K562 (cell line): ENCODE measurements around the gene LVRN. TPM values are rescaled to one million over a fixed set of nuclear protein-coding genes. Genes with fewer than 3 reads are reported as not detected.

Experiments used
- ATAC-seq: fragments of 200-7000 bp; cut with Tn5 transposase; 3 replicates; pipeline ENCODE4 v1.9.1; 2020; ENCODE audit warnings: moderate library complexity
- BruUV-seq: library from RNA; stranded (reverse); fragments of 400-500 nt; replicated peaks from 2 replicates; lab custom pipeline; 2021; lab: Mats Ljungman, UMichigan
- CTCF ChIA-PET: fragments of 300-600 bp; formaldehyde crosslinking; extraction: SDS; loops from one replicate; lab custom pipeline; 2021; ENCODE audit warnings: low intra/inter-chr PET ratio; lab: Yijun Ruan, JAX
- POLR2A ChIA-PET: fragments of 300-600, 350-650 bp; sonication (Branson Sonifier 250); formaldehyde crosslinking; extraction: SDS; loops from one replicate; lab custom pipeline; 2021; ENCODE audit warnings: antibody characterized with exemption, inconsistent platforms; lab: Yijun Ruan, JAX
- DNase-seq, 4 experiments: peaks; one replicate each; pipeline versions ENCODE4 v3.0.0 to v3.0.0-alpha.2; 2011 to 2018; ENCODE audit warnings: low spot score in 3 of 4, mixed read lengths in 3 of 4; ENCODE audit errors: extremely low read depth in 1 of 4
- FAIRE-seq: peaks from 2 replicates; lab custom pipeline; 2011; peaks lifted over from hg19 to GRCh38; lab: Jason Lieb, UNC
- H2AFZ ChIP-seq: 2 replicates; pipeline ENCODE4 v1.6.0; 2011; ENCODE audit warnings: low read depth, low read length, control low read depth, inconsistent platforms
- H3K27ac ChIP-seq: fragments of 200-600 bp; 3 replicates; pipeline ENCODE4 v1.8.0; 2011; ENCODE audit warnings: low read depth, mild to moderate bottlenecking, control low read depth, inconsistent platforms, low read length, moderate library complexity, mixed read lengths; ENCODE audit errors: extremely low read depth
- H3K27me3 ChIP-seq, 2 experiments: fragments of 300-600 bp in 1 of 2; 2 replicates in 1 of 2; 3 replicates in 1 of 2; pipeline versions ENCODE4 v1.6.0 to v1.8.0; 2011; ENCODE audit warnings: inconsistent platforms in 2 of 2, low read length in 2 of 2, mild to moderate bottlenecking in 1 of 2, mixed read lengths in 1 of 2, moderate library complexity in 1 of 2; ENCODE audit not compliant: control insufficient read depth in 2 of 2, insufficient read depth in 2 of 2
- H3K36me3 ChIP-seq: fragments of 300-600 bp; 3 replicates; pipeline ENCODE4 v1.8.0; 2011; ENCODE audit warnings: mild to moderate bottlenecking, low read length, inconsistent platforms; ENCODE audit not compliant: control insufficient read depth, insufficient read depth
- H3K4me1 ChIP-seq, 2 experiments: fragments of 200-600 bp in 1 of 2; replicated peaks in 1 of 2; 2 replicates in 1 of 2; 3 replicates in 1 of 2; pipeline versions ENCODE4 v1.5.1 to v1.8.0; 2011; ENCODE audit warnings: inconsistent platforms in 2 of 2, low read length in 2 of 2, mild to moderate bottlenecking in 1 of 2, mixed read lengths in 1 of 2, moderate library complexity in 1 of 2; ENCODE audit not compliant: control insufficient read depth in 2 of 2, insufficient read depth in 2 of 2
- H3K4me2 ChIP-seq: 2 replicates; pipeline ENCODE4 v1.6.1; 2011; ENCODE audit warnings: low read length, control low read depth, inconsistent platforms, mixed read lengths; ENCODE audit not compliant: insufficient read depth
- H3K4me3 ChIP-seq: fragments of 200-600 bp; sonication (generic), shearing (Covaris generic); 2 replicates; pipeline ENCODE4 v1.5.1; 2016; ENCODE audit warnings: control low read depth, inconsistent platforms
- H3K79me2 ChIP-seq: fragments of 200-600 bp; 3 replicates; pipeline ENCODE4 v1.8.0; 2011; ENCODE audit warnings: low read length, inconsistent platforms; ENCODE audit not compliant: control insufficient read depth, insufficient read depth
- H3K9ac ChIP-seq, 2 experiments: 2 replicates each; pipeline versions ENCODE4 v1.6.0 to v1.6.1; 2011; ENCODE audit warnings: low read depth in 2 of 2, low read length in 2 of 2, control low read depth in 1 of 2, inconsistent platforms in 1 of 2, mild to moderate bottlenecking in 1 of 2, mixed read lengths in 1 of 2; ENCODE audit not compliant: insufficient read depth in 1 of 2
- H3K9me1 ChIP-seq: one replicate; pipeline ENCODE4 v1.6.0; 2011; ENCODE audit warnings: inconsistent platforms, mild to moderate bottlenecking, low read length, moderate library complexity; ENCODE audit not compliant: control insufficient read depth, insufficient read depth
- H3K9me3 ChIP-seq: replicated peaks from 2 replicates; pipeline ENCODE4 v1.5.1; 2011; ENCODE audit warnings: low read depth, low read length, inconsistent platforms; ENCODE audit not compliant: control insufficient read depth, insufficient read depth
- H4K20me1 ChIP-seq: replicated peaks from 2 replicates; pipeline ENCODE4 v1.6.1; 2011; ENCODE audit warnings: low read length, inconsistent platforms, mixed read lengths; ENCODE audit not compliant: control insufficient read depth, insufficient read depth
- BRCA1 ChIP-seq, 2 experiments: fragments of 450-650 bp in 1 of 2; sonication (generic) in 1 of 2; formaldehyde crosslinking in 1 of 2; IDR thresholded peaks; 2 replicates each; pipeline versions ENCODE4 v1.5.0 to v1.6.1; 2017 to 2020; ENCODE audit warnings: mild to moderate bottlenecking in 1 of 2, missing genetic modification reagents in 1 of 2
- EGR1 ChIP-seq: fragments of 450-650 bp; conservative IDR thresholded peaks from 2 replicates; pipeline ENCODE4 v1.6.1; 2017; ENCODE audit warnings: mild to moderate bottlenecking
- HMGN3 ChIP-seq: IDR thresholded peaks from 2 replicates; pipeline ENCODE4 v1.6.1; 2011; ENCODE audit warnings: borderline replicate concordance, low read depth, mild to moderate bottlenecking, mixed read lengths, low read length; ENCODE audit not compliant: insufficient read length; ENCODE audit errors: extremely low read depth
- HOXB6 ChIP-seq: fragments of 250-450 bp; sonication (Bioruptor Pico); IDR thresholded peaks from 2 replicates; pipeline ENCODE4 v1.5.1; 2022; ENCODE audit warnings: mild to moderate bottlenecking, borderline replicate concordance
- JUND ChIP-seq, 2 experiments: IDR thresholded peaks; 2 replicates in 1 of 2; 3 replicates in 1 of 2; pipeline ENCODE4 v1.6.1; 2011; ENCODE audit warnings: borderline replicate concordance in 2 of 2, low read depth in 2 of 2, low read length in 2 of 2, improper control_type of control experiment in 1 of 2, missing biosample characterization in 1 of 2, missing genetic modification characterization in 1 of 2, missing genetic modification reagents in 1 of 2
- KHSRP ChIP-seq: fragments of 450-650 bp; IDR thresholded peaks from 2 replicates; pipeline ENCODE4 v1.6.1; 2017
- KLF16 ChIP-seq: IDR thresholded peaks from 2 replicates; pipeline ENCODE4 v1.6.1; 2016; ENCODE audit warnings: antibody characterized with exemption
- NCOA2 ChIP-seq, 2 experiments: fragments of 450-650 bp; IDR thresholded peaks; 2 replicates each; pipeline ENCODE4 v1.6.1; 2018; ENCODE audit warnings: mild to moderate bottlenecking in 2 of 2, moderate library complexity in 1 of 2; ENCODE audit not compliant: partially characterized antibody in 2 of 2
- NFXL1 ChIP-seq: fragments of 450-650 bp; formaldehyde crosslinking; IDR thresholded peaks from 2 replicates; pipeline ENCODE4 v1.4.0; 2021; ENCODE audit warnings: mild to moderate bottlenecking
- NR2C1 ChIP-seq, 2 experiments: fragments of 450-650 bp; IDR thresholded peaks; 2 replicates each; pipeline ENCODE4 v1.6.1; 2017; ENCODE audit warnings: mild to moderate bottlenecking in 2 of 2, antibody characterized with exemption in 1 of 2, inconsistent platforms in 1 of 2, missing compliant biosample characterization in 1 of 2, missing genetic modification characterization in 1 of 2
- PHTF2 ChIP-seq: fragments of 250-450 bp; sonication (Bioruptor Pico); IDR thresholded peaks from 2 replicates; pipeline ENCODE4 v1.5.0; 2021; ENCODE audit warnings: mild to moderate bottlenecking
- SOX6 ChIP-seq: fragments of 450-650 bp; IDR thresholded peaks from 2 replicates; pipeline ENCODE4 v1.6.1; 2014; ENCODE audit warnings: mild to moderate bottlenecking
- TFAM ChIP-seq: fragments of 250-450 bp; sonication (Bioruptor Pico); conservative IDR thresholded peaks from 2 replicates; pipeline ENCODE4 v1.5.0; 2021; ENCODE audit warnings: mild to moderate bottlenecking, moderate library complexity
- ZKSCAN8 ChIP-seq: fragments of 200-800 bp; sonication (Bioruptor generic); IDR thresholded peaks from 2 replicates; pipeline ENCODE4 v1.6.1; 2016; ENCODE audit warnings: missing genetic modification characterization, missing compliant biosample characterization
- ZNF431 ChIP-seq: sonication (generic); formaldehyde crosslinking; IDR thresholded peaks from 2 replicates; pipeline ENCODE4 v1.8.0; 2022; ENCODE audit warnings: mild to moderate bottlenecking, missing genetic modification reagents
- WGBS: fragments of 100-300 bp; shearing (Covaris generic); methylation state at CpG from one replicate; pipeline ENCODE4 v1.1.6; 2016; ENCODE audit warnings: low coverage, mixed read lengths; ENCODE audit not compliant: insufficient coverage; ENCODE audit errors: missing lambda C conversion rate; 5-methylcytosine and 5-hydroxymethylcytosine counted together
- in situ Hi-C: fragments of 300-500 bp; cut with MboI; formaldehyde crosslinking; loops from 4 replicates; pipeline ENCODE4 v1.15.0; 2018; ENCODE audit warnings: inconsistent platforms, mixed read lengths
- intact Hi-C: fragments of 100-400 bp; cut with micrococcal nuclease; formaldehyde crosslinking; loops from 2 replicates; pipeline ENCODE4 v1.14.2; 2022
- polyA plus RNA-seq, 8 experiments: library from polyadenylated mRNA; depleted of rRNA in 4 of 8; stranded (reverse) in 5 of 8; unstranded in 3 of 8; fragments of >200 nt; fragmentation: Nextera tagmentation in 2 of 8; fragmentation: Illumina TruSeq in 1 of 8; extraction: Ambion mirVana in 2 of 8; extraction: Trizol in 1 of 8; gene quantifications; 2 replicates each; pipeline versions ENCODE4 v1.2.1 to v1.2.3, GENCODE V29; 2011 to 2014; ENCODE audit warnings: inconsistent platforms in 1 of 8, missing spikeins in 1 of 8
- total RNA-seq, 7 experiments: library from RNA; depleted of rRNA in 6 of 7; stranded (reverse); fragments of >200 nt in 6 of 7; fragmentation: Illumina TruSeq in 2 of 7; extraction: Trizol in 2 of 7; gene quantifications; 2 replicates each; pipeline versions ENCODE4 v1.2.1 to v1.2.3, GENCODE V29; 2011 to 2021; ENCODE audit warnings: low replicate concordance in 1 of 7
- TF ChIP-seq, protein P1 (sequence below): sonication (generic); formaldehyde crosslinking; IDR thresholded peaks from 2 replicates; pipeline ENCODE4 v1.8.1; 2023; ENCODE audit warnings: mild to moderate bottlenecking, missing genetic modification reagents

The LVRN gene
- total and polyA plus RNA-seq, 9 of the 15 experiments (the other 6 are each of a cell fraction or from before 2014, with no cell fraction given), result 2.6 to 5.3 (median 4.1) TPM

DNA sequence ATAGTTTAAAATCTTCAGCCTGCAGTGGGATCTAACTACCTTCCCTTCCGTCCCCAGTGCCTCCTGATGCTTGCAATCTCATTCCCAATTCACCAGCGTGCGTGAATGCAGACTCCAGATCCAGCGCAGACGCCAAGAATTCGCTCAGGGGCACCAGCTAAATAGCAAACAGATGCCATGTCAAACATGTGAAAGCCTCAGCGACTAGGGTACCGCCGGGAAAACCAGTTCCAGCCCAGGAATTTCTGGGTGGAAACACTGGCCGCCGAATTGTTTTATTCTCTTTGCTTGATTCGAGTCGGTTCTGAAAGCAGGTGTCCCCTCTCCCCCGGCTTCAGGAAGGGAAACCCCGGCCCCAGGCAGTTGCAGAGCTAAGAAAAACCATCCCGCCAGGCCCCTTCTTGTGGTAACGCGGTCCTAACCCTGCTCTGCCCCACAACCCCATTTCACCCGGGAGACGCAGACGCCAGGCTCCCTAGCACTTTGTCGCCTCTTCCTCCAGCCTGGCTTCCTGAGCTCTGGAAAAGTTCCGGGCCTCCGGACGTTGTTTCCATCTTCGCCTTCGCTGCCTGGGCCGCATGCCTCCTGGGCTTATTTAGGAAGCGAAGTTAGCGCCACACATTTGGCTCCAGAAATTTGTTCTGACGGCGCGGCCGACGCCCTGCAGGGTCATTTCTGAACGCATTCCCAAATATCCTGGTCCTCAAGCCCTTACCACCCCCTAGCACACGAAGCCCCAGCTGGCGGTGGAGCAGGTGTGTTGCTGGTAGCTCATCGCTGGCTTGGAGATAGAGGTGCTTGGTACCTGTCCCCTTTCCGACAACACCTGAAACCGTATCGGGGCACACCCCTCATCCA, 665 bp upstream of the LVRN start:
- Histone ChIP-seq H3K27ac (no peak overlapping the region), H3K9me1 (no peaks in the 10 kb centered on the region), H4K20me1 (no peaks in the 10 kb centered on the region), H3K9ac (no peak overlapping the region), H3K4me1 (peaks cover 0 to 8% of the 10 kb centered on the region in 2 experiments; a peak in 2 of 5 replicates), H3K27me3 (peaks cover 23 to 32% of the 10 kb centered on the region in 2 experiments), H3K4me2 (no peak overlapping the region), H3K4me3 (no peak overlapping the region), H2AFZ (no peak overlapping the region)
- WGBS, result 18% methylated on average over 37 of the region's 42 CpGs
- no peak for ATAC-seq
- no peak for DNase-seq
- ChIA-PET CTCF (no interaction called here), POLR2A (interaction anchor here (0.7 kb wide), 1 partner anchor 511 kb away, joined by 3 read pairs; no protein-coding TSS in a partner anchor)
- BruUV-seq, result no TSS peak
- intact Hi-C loops, result no loop called here
- in situ Hi-C loops, result no loop called here
- TF ChIP-seq ZNF431 (no peak), NCOA2 (IDR thresholded peaks at IDR 0.05; ENCODE audit: partially characterized antibody in 2 of 2) (no peak), SOX6 (no peak), HMGN3 (no peak), PHTF2 (CRISPR knock-in tag) (no peak), BRCA1 (IDR thresholded peaks at IDR 0.05) (no peak), BRCA1 (CRISPR knock-in tag; IDR thresholded peaks at IDR 0.05) (no peak), EGR1 (no peak), HOXB6 (no peak), KHSRP (no peak), NR2C1 (IDR thresholded peaks at IDR 0.05) (no peak), NR2C1 (tag; IDR thresholded peaks at IDR 0.05) (no peak), TFAM (CRISPR knock-in tag) (no peak), JUND (IDR thresholded peaks at IDR 0.05; ENCODE audit: borderline replicate concordance, low read depth, low read length) (no peak), JUND (tag; IDR thresholded peaks at IDR 0.05; ENCODE audit: borderline replicate concordance, low read depth, low read length) (no peak), ZKSCAN8 (CRISPR knock-in tag) (no peak), KLF16 (no peak), NFXL1 (no peak)
- TF ChIP-seq, protein P1, sequence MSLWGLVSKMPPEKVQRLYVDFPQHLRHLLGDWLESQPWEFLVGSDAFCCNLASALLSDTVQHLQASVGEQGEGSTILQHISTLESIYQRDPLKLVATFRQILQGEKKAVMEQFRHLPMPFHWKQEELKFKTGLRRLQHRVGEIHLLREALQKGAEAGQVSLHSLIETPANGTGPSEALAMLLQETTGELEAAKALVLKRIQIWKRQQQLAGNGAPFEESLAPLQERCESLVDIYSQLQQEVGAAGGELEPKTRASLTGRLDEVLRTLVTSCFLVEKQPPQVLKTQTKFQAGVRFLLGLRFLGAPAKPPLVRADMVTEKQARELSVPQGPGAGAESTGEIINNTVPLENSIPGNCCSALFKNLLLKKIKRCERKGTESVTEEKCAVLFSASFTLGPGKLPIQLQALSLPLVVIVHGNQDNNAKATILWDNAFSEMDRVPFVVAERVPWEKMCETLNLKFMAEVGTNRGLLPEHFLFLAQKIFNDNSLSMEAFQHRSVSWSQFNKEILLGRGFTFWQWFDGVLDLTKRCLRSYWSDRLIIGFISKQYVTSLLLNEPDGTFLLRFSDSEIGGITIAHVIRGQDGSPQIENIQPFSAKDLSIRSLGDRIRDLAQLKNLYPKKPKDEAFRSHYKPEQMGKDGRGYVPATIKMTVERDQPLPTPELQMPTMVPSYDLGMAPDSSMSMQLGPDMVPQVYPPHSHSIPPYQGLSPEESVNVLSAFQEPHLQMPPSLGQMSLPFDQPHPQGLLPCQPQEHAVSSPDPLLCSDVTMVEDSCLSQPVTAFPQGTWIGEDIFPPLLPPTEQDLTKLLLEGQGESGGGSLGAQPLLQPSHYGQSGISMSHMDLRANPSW (CRISPR knock-in tag), result no peak
- TF ChIP-seq, all 486 proteins: peak for 0
- Histone ChIP-seq H3K36me3 (no peaks in the 10 kb centered on the region), H3K9me3 (no peaks in the 10 kb centered on the region), H3K79me2 (no peaks in the 10 kb centered on the region)
- FAIRE-seq, result no peak
